CD4-positive, CD25-positive, alpha-beta regulatory T cell (primary cell): ENCODE measurements around the gene ABCA8. TPM values are rescaled to one million over a fixed set of nuclear protein-coding genes. Genes with fewer than 3 reads are reported as not detected.

ENCODE experiments used
- ATAC-seq, 2 donors: fragments of 150-1000 bp; cut with Tn5 transposase; one replicate each; pipeline ENCODE4 v1.10.0; 2021; ENCODE audit warnings: low read depth in 2 of 2, moderate number of reproducible peaks in 2 of 2, moderate library complexity in 1 of 2
- DNase-seq, 3 donors: peaks; one replicate each; pipeline versions ENCODE4 v3.0.0 to v3.0.0-alpha.2; 2012 to 2022; ENCODE audit warnings: mixed read lengths in 1 of 3
- H3K27ac ChIP-seq: one replicate; pipeline ENCODE4 v1.7.0; 2013; ENCODE audit warnings: mild to moderate bottlenecking, low read length; ENCODE audit not compliant: insufficient read depth, poor library complexity, severe bottlenecking
- H3K27me3 ChIP-seq: one replicate; pipeline ENCODE4 v1.7.0; 2013; ENCODE audit warnings: low read length; ENCODE audit not compliant: control insufficient read depth, insufficient read depth
- H3K36me3 ChIP-seq: one replicate; pipeline ENCODE4 v1.7.0; 2013; ENCODE audit warnings: mild to moderate bottlenecking, low read length, moderate library complexity; ENCODE audit not compliant: control insufficient read depth, insufficient read depth
- H3K4me1 ChIP-seq: 2 replicates; pipeline ENCODE4 v1.7.0; 2013; ENCODE audit warnings: mild to moderate bottlenecking, low read length; ENCODE audit not compliant: insufficient read depth, control insufficient read depth, poor library complexity, severe bottlenecking
- H3K4me3 ChIP-seq: one replicate; pipeline ENCODE4 v1.7.0; 2013; ENCODE audit warnings: low read depth, mild to moderate bottlenecking, low read length, moderate library complexity
- H3K9me3 ChIP-seq, 2 experiments: 1 replicate in 1 of 2; 2 replicates in 1 of 2; pipeline ENCODE4 v1.7.0; 2013; ENCODE audit warnings: low read length in 2 of 2, mild to moderate bottlenecking in 1 of 2, moderate library complexity in 1 of 2; ENCODE audit not compliant: control insufficient read depth in 2 of 2
- H3K27ac Mint-ChIP-seq, 3 donors: one replicate each; pipeline ENCODE4 v1.8.0; 2020 to 2022; ENCODE audit warnings: mild to moderate bottlenecking in 3 of 3, mixed read lengths in 3 of 3, moderate library complexity in 2 of 3
- H3K27me3 Mint-ChIP-seq: one replicate; pipeline ENCODE4 v1.8.0; 2022; ENCODE audit warnings: mild to moderate bottlenecking, mixed read lengths
- H3K36me3 Mint-ChIP-seq: one replicate; pipeline ENCODE4 v1.8.0; 2020; ENCODE audit warnings: mixed read lengths
- H3K4me1 Mint-ChIP-seq, 4 donors: one replicate each; pipeline ENCODE4 v1.8.0; 2020 to 2022; ENCODE audit warnings: mixed read lengths in 4 of 4, mild to moderate bottlenecking in 1 of 4
- H3K4me3 Mint-ChIP-seq, 4 donors: one replicate each; pipeline ENCODE4 v1.8.0; 2020 to 2022; ENCODE audit warnings: mild to moderate bottlenecking in 4 of 4, mixed read lengths in 4 of 4, moderate library complexity in 3 of 4
- H3K9me3 Mint-ChIP-seq, 7 donors: one replicate each; pipeline ENCODE4 v1.8.0; 2020 to 2022; ENCODE audit warnings: mixed read lengths in 7 of 7, mild to moderate bottlenecking in 3 of 7, moderate library complexity in 2 of 7
- polyA plus RNA-seq, 4 donors: library from polyadenylated mRNA; unstranded; fragments of 300-500 nt; fragmentation: Illumina TruSeq; gene quantifications; one replicate each; pipeline ENCODE4 v1.2.3, GENCODE V29; 2021
- total RNA-seq: library from RNA; stranded (reverse); gene quantifications from one replicate; pipeline ENCODE4 v1.2.3, GENCODE V29; 2022

ABCA8 gene
- total and polyA plus RNA-seq, 5 donors from 2014 or later = not detected

- H3K4me3 Mint-ChIP-seq = no peak overlapping the region
- H3K36me3 Mint-ChIP-seq = no peaks in the 10 kb centered on the region
- Histone ChIP-seq H3K27me3 (no peaks in the 10 kb centered on the region), H3K36me3 (no peaks in the 10 kb centered on the region), H3K27ac (no peak overlapping the region), H3K4me1 (no peaks in the 10 kb centered on the region), H3K9me3 (no peaks in the 10 kb centered on the region), H3K4me3 (no peak overlapping the region)
- H3K4me1 Mint-ChIP-seq = no peaks in the 10 kb centered on the region
- H3K9me3 Mint-ChIP-seq = peaks cover 0 to 1% (median 0%) of the 10 kb centered on the region in 7 donors
- no peak overlapping the region for H3K27ac Mint-ChIP-seq
- peaks cover 4% of the 10 kb centered on the region for H3K27me3 Mint-ChIP-seq
- ATAC-seq = no peak
- DNase-seq = no peak
Measured at GRCh38 chr17:68820825-68821481, 134.2 kb downstream of the ABCA8 start.

- no peak overlapping the region for H3K4me3 Mint-ChIP-seq
- Histone ChIP-seq H3K4me1 (no peaks in the 10 kb centered on the region), H3K36me3 (no peaks in the 10 kb centered on the region), H3K9me3 (no peaks in the 10 kb centered on the region), H3K27ac (no peak overlapping the region), H3K27me3 (no peaks in the 10 kb centered on the region), H3K4me3 (no peak overlapping the region)
- H3K9me3 Mint-ChIP-seq = peaks cover 0 to 1% (median 0%) of the 10 kb centered on the region in 7 donors
- DNase-seq (no peak), ATAC-seq (no peak)
- peaks cover 4% of the 10 kb centered on the region for H3K27me3 Mint-ChIP-seq
- no peaks in the 10 kb centered on the region for H3K4me1 Mint-ChIP-seq
- no peak overlapping the region for H3K27ac Mint-ChIP-seq
- H3K36me3 Mint-ChIP-seq = no peaks in the 10 kb centered on the region
Measured at GRCh38 chr17:68820476-68820824, 134.7 kb downstream of the ABCA8 start.

GRCh38 chr17:68819465-68819864 is 135.7 kb downstream of the ABCA8 start:
- Mint-ChIP-seq H3K9me3 (peaks cover 0 to 1% (median 0%) of the 10 kb centered on the region in 7 donors), H3K27ac (no peak overlapping the region), H3K27me3 (peaks cover 4% of the 10 kb centered on the region), H3K36me3 (no peaks in the 10 kb centered on the region), H3K4me3 (no peak overlapping the region), H3K4me1 (no peaks in the 10 kb centered on the region)
- ATAC-seq (no peak), DNase-seq (no peak)
- Histone ChIP-seq H3K27ac (no peak overlapping the region), H3K4me1 (no peaks in the 10 kb centered on the region), H3K36me3 (no peaks in the 10 kb centered on the region), H3K4me3 (no peak overlapping the region), H3K9me3 (no peaks in the 10 kb centered on the region), H3K27me3 (no peaks in the 10 kb centered on the region)

Other genes with a start within 250 kb of the ABCA8 start
- gene ABCA9, start 105.5 kb upstream of the ABCA8 start, total RNA-seq = not detected
- not detected for gene ABCA9, start 105.5 kb upstream of the ABCA8 start, polyA plus RNA-seq
- gene ABCA6, start 186.5 kb upstream of the ABCA8 start, total RNA-seq = 0.15 TPM
- gene ABCA6, start 186.5 kb upstream of the ABCA8 start, polyA plus RNA-seq = not detected